HG03066 (cell line): ENCODE data around the gene CACNA2D3.

Source experiments
- ATAC-seq: cut with Tn5 transposase; IDR thresholded peaks from one replicate; pipeline ENCODE4 v1.9.1; 2021; ENCODE audit warnings: low read depth; ENCODE audit not compliant: unreplicated experiment

CACNA2D3 gene

GRCh38 chr3:54358969-54359694, 236.8 kb downstream of the CACNA2D3 start:
- ATAC-seq: no peak

- no peak for ATAC-seq
These were observed 238.0 kb downstream of the CACNA2D3 start for GRCh38 chr3:54360320-54360719.

GRCh38 chr3:54361746-54362283, 239.5 kb downstream of the CACNA2D3 start:
- ATAC-seq: no peak

GRCh38 chr3:54366007-54366750, 243.8 kb downstream of the CACNA2D3 start:
- no peak for ATAC-seq

GRCh38 chr3:54366839-54367238, 244.5 kb downstream of the CACNA2D3 start:
- no peak for ATAC-seq

- ATAC-seq: no peak
These were observed 249.9 kb downstream of the CACNA2D3 start for GRCh38 chr3:54372232-54372631.

GRCh38 chr3:54374214-54374852, 252.0 kb downstream of the CACNA2D3 start:
- no peak for ATAC-seq

GRCh38 chr3:54376142-54376807, 253.9 kb downstream of the CACNA2D3 start:
- ATAC-seq: no peak

GRCh38 chr3:54376939-54377578, 254.7 kb downstream of the CACNA2D3 start:
- ATAC-seq: no peak

GRCh38 chr3:54378184-54378583, 255.8 kb downstream of the CACNA2D3 start:
- ATAC-seq: no peak

GRCh38 chr3:54384279-54384678, 261.9 kb downstream of the CACNA2D3 start:
- ATAC-seq: no peak

GRCh38 chr3:54390582-54390981, 268.2 kb downstream of the CACNA2D3 start:
- ATAC-seq: no peak

GRCh38 chr3:54393150-54393549, 270.8 kb downstream of the CACNA2D3 start:
- ATAC-seq: no peak

- no peak for ATAC-seq
These were observed 286.0 kb downstream of the CACNA2D3 start for GRCh38 chr3:54408328-54408727.

- ATAC-seq: no peak
These were observed 299.6 kb downstream of the CACNA2D3 start for GRCh38 chr3:54421943-54422342.

- no peak for ATAC-seq
These were observed 301.9 kb downstream of the CACNA2D3 start for GRCh38 chr3:54424292-54424691.

- ATAC-seq: no peak
These were observed 304.0 kb downstream of the CACNA2D3 start for GRCh38 chr3:54426381-54426780.

- no peak for ATAC-seq
These were observed 305.1 kb downstream of the CACNA2D3 start for GRCh38 chr3:54427501-54427900.

GRCh38 chr3:54427941-54428871, 305.9 kb downstream of the CACNA2D3 start:
- no peak for ATAC-seq
